Ishikawa (cell line): ENCODE data around the gene ACTN4.

Experiments used
- FOXM1 ChIP-seq: IDR thresholded peaks from 2 replicates; pipeline ENCODE4 v1.6.1; 2012; ENCODE audit warnings: low read depth, borderline replicate concordance
- YY1 ChIP-seq: IDR thresholded peaks from 2 replicates; pipeline ENCODE4 v1.6.1; 2012; ENCODE audit warnings: low read depth

- no peak for TF ChIP-seq YY1
- TF ChIP-seq FOXM1, result no peak
These were observed 79.9 kb downstream of the ACTN4 start for GRCh38 chr19:38727306-38727867.
